ENCODE measurements around the gene NNMT.

Gene NNMT

DNA sequence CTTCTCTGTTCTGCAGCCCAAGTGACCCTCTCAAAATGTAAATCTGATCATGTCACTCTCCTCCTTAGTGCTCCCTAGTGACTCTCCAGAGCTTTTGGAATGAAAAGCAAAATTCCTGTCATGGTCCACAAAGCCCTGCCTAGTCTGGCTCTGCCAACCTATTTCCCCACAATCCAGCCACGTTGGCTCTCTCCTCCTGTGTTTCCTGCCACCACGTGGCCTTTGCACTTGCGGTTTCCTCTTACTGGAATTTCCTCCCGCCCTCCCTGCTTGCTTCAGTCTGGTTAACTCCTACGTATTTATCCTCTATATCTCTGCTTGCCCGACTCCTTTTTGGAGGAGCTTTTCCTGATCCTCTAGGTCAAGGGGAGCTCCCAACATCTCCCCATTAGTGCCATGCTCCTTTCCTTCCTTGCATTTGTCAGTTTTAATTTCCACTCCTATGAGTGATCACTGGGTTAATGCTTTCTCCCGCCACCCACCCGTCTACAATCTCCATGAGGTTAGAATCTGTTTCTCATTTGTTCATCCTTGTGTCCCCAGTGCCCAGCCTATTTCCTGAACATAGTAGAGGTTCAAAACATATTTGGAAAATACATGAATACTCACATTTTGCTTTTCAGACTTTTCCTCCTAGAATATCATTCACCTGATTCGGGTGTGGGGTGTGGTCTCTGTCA lies 11.5 kb downstream of the NNMT start:
- TF ChIP-seq, protein P1, sequence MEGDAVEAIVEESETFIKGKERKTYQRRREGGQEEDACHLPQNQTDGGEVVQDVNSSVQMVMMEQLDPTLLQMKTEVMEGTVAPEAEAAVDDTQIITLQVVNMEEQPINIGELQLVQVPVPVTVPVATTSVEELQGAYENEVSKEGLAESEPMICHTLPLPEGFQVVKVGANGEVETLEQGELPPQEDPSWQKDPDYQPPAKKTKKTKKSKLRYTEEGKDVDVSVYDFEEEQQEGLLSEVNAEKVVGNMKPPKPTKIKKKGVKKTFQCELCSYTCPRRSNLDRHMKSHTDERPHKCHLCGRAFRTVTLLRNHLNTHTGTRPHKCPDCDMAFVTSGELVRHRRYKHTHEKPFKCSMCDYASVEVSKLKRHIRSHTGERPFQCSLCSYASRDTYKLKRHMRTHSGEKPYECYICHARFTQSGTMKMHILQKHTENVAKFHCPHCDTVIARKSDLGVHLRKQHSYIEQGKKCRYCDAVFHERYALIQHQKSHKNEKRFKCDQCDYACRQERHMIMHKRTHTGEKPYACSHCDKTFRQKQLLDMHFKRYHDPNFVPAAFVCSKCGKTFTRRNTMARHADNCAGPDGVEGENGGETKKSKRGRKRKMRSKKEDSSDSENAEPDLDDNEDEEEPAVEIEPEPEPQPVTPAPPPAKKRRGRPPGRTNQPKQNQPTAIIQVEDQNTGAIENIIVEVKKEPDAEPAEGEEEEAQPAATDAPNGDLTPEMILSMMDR (IDR thresholded peaks at IDR 0.05; ENCODE audit: low read depth, low read length, missing control alignments): no peak
- H3K4me3 ChIP-seq (ENCODE audit: low read depth, low read length): no peak overlapping the region
- DNase-seq (ENCODE audit: low read depth): no peak

DNA sequence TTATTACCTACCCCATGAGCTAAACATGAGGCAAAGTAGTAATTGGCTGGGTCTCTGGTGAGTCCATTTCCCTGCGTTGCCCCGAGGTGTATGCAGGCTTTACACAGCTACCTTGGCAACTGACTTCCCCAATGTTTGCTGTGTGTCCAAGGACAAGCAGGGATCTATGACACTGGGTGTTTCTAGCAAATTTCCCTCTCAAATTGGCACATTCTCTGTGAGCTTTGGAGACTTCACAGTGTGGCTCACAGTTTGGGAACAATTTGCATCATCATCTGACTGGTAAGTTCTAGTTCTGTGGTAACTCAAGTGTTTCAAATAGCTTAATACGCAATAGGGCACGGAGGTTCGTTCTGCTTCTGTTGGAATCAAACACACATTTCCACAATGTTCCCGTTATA lies 12.5 kb downstream of the NNMT start:
- TF ChIP-seq, protein P1 (IDR thresholded peaks at IDR 0.05; ENCODE audit: low read depth, low read length, missing control alignments): no peak
- DNase-seq (ENCODE audit: low read depth): no peak
- no peak overlapping the region for H3K4me3 ChIP-seq (ENCODE audit: low read depth, low read length)

DNA sequence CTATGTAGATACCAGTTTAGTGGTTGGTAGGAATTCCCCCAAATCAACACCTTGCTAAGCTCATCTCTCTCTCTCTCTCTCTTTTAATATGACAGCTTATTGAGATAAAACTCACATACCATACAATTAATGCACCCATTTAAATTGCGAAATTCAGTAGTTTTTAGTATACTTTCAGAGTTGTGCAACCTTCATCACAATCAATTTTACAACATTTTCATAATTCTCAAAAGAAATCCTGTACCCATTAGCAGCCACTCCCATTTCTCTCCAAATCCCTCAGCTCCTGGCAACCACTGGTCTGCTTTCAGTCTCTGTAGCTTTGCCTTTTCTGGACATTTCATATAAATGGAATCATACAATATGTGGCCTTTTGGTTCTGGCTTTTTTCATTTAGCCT lies 13.3 kb downstream of the NNMT start:
- H3K4me3 ChIP-seq (ENCODE audit: low read depth, low read length): no peak overlapping the region
- TF ChIP-seq, protein P1 (IDR thresholded peaks at IDR 0.05; ENCODE audit: low read depth, low read length, missing control alignments): no peak
- DNase-seq (ENCODE audit: low read depth): no peak

DNA sequence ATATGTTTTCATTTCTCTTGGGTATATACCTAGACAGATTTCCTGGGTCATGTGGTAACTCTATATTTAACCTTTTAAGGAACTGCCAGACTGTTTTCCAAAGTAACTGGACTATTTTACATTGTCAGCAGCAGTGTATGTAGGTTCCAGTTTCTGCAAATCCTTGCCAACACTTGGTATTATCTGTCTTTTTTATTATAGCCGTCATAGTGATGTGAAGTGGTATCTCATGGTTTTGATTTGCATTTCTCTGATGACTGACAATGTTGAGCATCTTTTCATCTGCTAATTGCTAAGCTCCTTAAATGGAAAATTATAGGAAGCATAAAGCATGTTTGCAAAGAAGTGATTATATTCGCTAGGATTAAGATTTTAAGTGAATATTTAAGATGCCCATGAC lies 13.9 kb downstream of the NNMT start:
- TF ChIP-seq, protein P1 (IDR thresholded peaks at IDR 0.05; ENCODE audit: low read depth, low read length, missing control alignments): no peak
- H3K4me3 ChIP-seq (ENCODE audit: low read depth, low read length): no peak overlapping the region
- DNase-seq (ENCODE audit: low read depth): no peak

DNA sequence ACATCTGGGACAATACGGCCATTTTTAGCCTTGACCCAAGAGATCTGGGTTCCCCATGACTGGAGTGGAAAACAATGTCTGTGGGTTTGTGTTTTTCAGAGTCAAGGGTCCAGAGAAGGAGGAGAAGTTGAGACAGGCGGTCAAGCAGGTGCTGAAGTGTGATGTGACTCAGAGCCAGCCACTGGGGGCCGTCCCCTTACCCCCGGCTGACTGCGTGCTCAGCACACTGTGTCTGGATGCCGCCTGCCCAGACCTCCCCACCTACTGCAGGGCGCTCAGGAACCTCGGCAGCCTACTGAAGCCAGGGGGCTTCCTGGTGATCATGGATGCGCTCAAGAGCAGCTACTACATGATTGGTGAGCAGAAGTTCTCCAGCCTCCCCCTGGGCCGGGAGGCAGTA lies 15.7 kb downstream of the NNMT start:
- no peak overlapping the region for H3K4me3 ChIP-seq (ENCODE audit: low read depth, low read length)
- no peak for DNase-seq (ENCODE audit: low read depth)
- TF ChIP-seq, protein P1 (IDR thresholded peaks at IDR 0.05; ENCODE audit: low read depth, low read length, missing control alignments): no peak

DNA sequence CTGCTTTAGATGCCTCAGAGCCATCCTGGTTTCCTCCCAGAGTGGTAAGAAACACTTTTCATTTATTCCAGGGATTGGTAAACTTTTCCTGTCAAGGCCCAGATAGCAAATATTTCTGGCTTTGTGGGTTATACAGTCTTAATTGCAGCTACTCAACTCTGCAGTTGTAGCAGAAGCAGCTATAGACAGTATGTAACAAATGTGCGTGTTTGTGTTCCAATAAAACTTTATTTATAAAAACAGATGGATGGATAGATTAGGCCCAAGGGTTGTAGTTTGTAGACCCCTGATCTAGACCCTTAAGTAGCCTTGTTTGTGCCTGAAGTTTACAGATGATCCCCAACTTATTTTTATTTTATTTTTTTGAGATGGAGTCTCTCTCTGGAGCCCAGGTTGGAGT lies 17.9 kb downstream of the NNMT start:
- DNase-seq (ENCODE audit: low read depth): no peak
- H3K4me3 ChIP-seq (ENCODE audit: low read depth, low read length): no peak overlapping the region
- TF ChIP-seq, protein P1 (IDR thresholded peaks at IDR 0.05; ENCODE audit: low read depth, low read length, missing control alignments): no peak

DNA sequence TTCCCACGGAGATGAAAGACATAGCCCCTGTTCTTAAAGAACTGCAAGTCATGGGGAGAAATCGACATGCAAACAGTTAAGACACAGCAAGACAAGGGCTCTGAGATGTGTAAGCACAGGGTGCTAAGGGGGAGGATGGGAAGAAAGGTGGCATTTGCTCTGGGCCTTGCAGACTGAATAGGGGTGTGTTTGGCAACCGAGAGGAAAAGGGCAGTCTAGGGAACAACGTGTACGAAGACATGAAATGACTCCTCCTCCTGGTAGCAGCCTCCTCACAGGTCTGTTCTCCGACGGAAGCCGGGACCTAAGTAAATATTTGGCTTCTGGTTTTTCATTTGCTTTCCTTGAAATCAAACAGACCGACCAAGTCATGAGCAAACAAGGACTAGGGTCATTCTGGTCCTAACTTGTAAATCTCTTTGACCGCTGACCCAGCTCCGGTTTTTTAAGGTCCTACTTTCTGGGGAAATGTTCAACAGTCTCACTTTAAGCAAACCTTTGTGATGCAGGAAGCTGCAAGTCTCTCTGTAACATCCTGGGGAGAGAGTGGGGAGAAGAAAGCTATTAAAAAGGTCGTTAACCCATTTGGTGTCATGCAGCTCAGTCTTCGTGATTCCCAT lies 19.7 kb downstream of the NNMT start:
- no peak overlapping the region for H3K4me3 ChIP-seq (ENCODE audit: low read depth, low read length)
- DNase-seq (ENCODE audit: low read depth): no peak
- TF ChIP-seq, protein P1 (IDR thresholded peaks at IDR 0.05; ENCODE audit: low read depth, low read length, missing control alignments): no peak
